Keratinocyte (primary cell): ENCODE results near the gene SLC5A2. TPM values are rescaled to one million over a fixed set of nuclear protein-coding genes. Genes with fewer than 3 reads are reported as not detected.

Experiments
- DNase-seq: peaks from one replicate; pipeline ENCODE4 v3.0.0-alpha.2; 2011; ENCODE audit warnings: low read depth, missing footprints, low spot score
- FAIRE-seq: peaks from 2 replicates; lab custom pipeline; 2011; peaks lifted over from hg19 to GRCh38; lab: Jason Lieb, UNC
- H2AFZ ChIP-seq: 2 replicates; pipeline ENCODE4 v1.6.0; 2012; ENCODE audit warnings: low read length, control low read depth, inconsistent platforms; ENCODE audit not compliant: control insufficient read depth
- H3K27ac ChIP-seq: 2 replicates; pipeline ENCODE4 v1.5.1; 2011; ENCODE audit warnings: low read length; ENCODE audit not compliant: control insufficient read depth, insufficient read depth
- H3K27me3 ChIP-seq: 3 replicates; pipeline ENCODE4 v1.6.0; 2011; ENCODE audit warnings: low read length; ENCODE audit not compliant: control insufficient read depth, insufficient read depth; ENCODE audit errors: extremely low read depth
- H3K36me3 ChIP-seq, 2 experiments: 2 replicates in 1 of 2; 3 replicates in 1 of 2; pipeline ENCODE4 v1.5.1; 2011; ENCODE audit warnings: low read length in 2 of 2, mild to moderate bottlenecking in 1 of 2; ENCODE audit not compliant: control insufficient read depth in 2 of 2, insufficient read depth in 2 of 2; ENCODE audit errors: extremely low read depth in 1 of 2
- H3K4me1 ChIP-seq: 3 replicates; pipeline ENCODE4 v1.5.1; 2011; ENCODE audit warnings: low read length; ENCODE audit not compliant: control insufficient read depth, insufficient read depth; ENCODE audit errors: extremely low read depth
- H3K4me2 ChIP-seq: 3 replicates; pipeline ENCODE4 v1.6.0; 2011; ENCODE audit warnings: low read depth, low read length; ENCODE audit not compliant: control insufficient read depth, insufficient read depth; ENCODE audit errors: extremely low read depth
- H3K4me3 ChIP-seq, 3 experiments: fragments of 200-600 bp in 1 of 3; sonication (generic) in 1 of 3; 2 replicates in 2 of 3; 3 replicates in 1 of 3; pipeline ENCODE4 v1.5.1; 2011 to 2016; ENCODE audit warnings: low read length in 3 of 3, mild to moderate bottlenecking in 3 of 3, control low read depth in 2 of 3, inconsistent platforms in 1 of 3, low read depth in 1 of 3, mixed read lengths in 1 of 3, mixed run types in 1 of 3, moderate library complexity in 1 of 3; ENCODE audit not compliant: control insufficient read depth in 2 of 3, insufficient read depth in 2 of 3; ENCODE audit errors: extremely low read depth in 1 of 3
- H3K79me2 ChIP-seq: 2 replicates; pipeline ENCODE4 v1.6.0; 2012; ENCODE audit warnings: low read length; ENCODE audit not compliant: control insufficient read depth, insufficient read depth
- H3K9ac ChIP-seq: 3 replicates; pipeline ENCODE4 v1.6.0; 2011; ENCODE audit warnings: low read length; ENCODE audit not compliant: control insufficient read depth, insufficient read depth; ENCODE audit errors: extremely low read depth
- H3K9me1 ChIP-seq: 3 replicates; pipeline ENCODE4 v1.6.0; 2011; ENCODE audit warnings: low read length; ENCODE audit not compliant: control insufficient read depth, insufficient read depth; ENCODE audit errors: extremely low read depth
- H3K9me3 ChIP-seq: 2 replicates; pipeline ENCODE4 v1.5.1; 2012; ENCODE audit warnings: low read depth, low read length; ENCODE audit not compliant: control insufficient read depth
- H4K20me1 ChIP-seq: 3 replicates; pipeline ENCODE4 v1.6.0; 2011; ENCODE audit warnings: low read length; ENCODE audit not compliant: control insufficient read depth, insufficient read depth; ENCODE audit errors: extremely low read depth
- EZH2 ChIP-seq: IDR thresholded peaks from one replicate; pipeline ENCODE4 v1.6.1; 2012; ENCODE audit warnings: inconsistent platforms, mild to moderate bottlenecking, low read length, moderate library complexity
- dilution Hi-C: fragments of 300-500 bp; cut with MboI; formaldehyde crosslinking; loops from one replicate; pipeline ENCODE4 v1.7.0; 2020; ENCODE audit warnings: low sequenced_read_pairs; ENCODE audit not compliant: extremely low pct_ligation_motif_present
- polyA plus RNA-seq, 5 experiments: library from polyadenylated mRNA; depleted of rRNA in 3 of 5; stranded (reverse) in 3 of 5; stranded (forward) in 1 of 5; unstranded in 1 of 5; fragments of >200 nt; gene quantifications; 1 replicate in 1 of 5; 2 replicates in 3 of 5; 3 replicates in 1 of 5; pipeline versions ENCODE4 v1.2.1 to v1.2.3, GENCODE V29; 2011 to 2012; ENCODE audit warnings: missing spikeins in 2 of 5, low read depth in 1 of 5, low replicate concordance in 1 of 5
- TF ChIP-seq, protein P1 (sequence below), 3 experiments: IDR thresholded peaks in 1 of 3; conservative IDR thresholded peaks in 1 of 3; optimal IDR thresholded peaks in 1 of 3; 2 replicates in 2 of 3; 3 replicates in 1 of 3; pipeline versions ENCODE3 to v1.5.1; 2011; ENCODE audit warnings: low read length in 3 of 3, mild to moderate bottlenecking in 3 of 3, moderate library complexity in 2 of 3, control low read depth in 1 of 3, inconsistent platforms in 1 of 3; ENCODE audit not compliant: insufficient read depth in 2 of 3; ENCODE audit errors: extremely low read depth in 1 of 3

Gene SLC5A2
- polyA plus RNA-seq, 1 donor (not counting 4 experiments of a cell fraction or from before 2014, with no cell fraction given) = not detected

- Histone ChIP-seq H3K9ac (peak overlapping the region; percentile 89), H3K27ac (peak overlapping the region; percentile 83), H3K4me2 (peak overlapping the region; percentile 76), H3K36me3 (peaks cover 3 to 4% of the 10 kb centered on the region in 2 experiments), H3K79me2 (peaks cover 8% of the 10 kb centered on the region), H2AFZ (peak overlapping the region; percentile 73), H4K20me1 (no peaks in the 10 kb centered on the region), H3K27me3 (no peaks in the 10 kb centered on the region), H3K9me3 (no peaks in the 10 kb centered on the region), H3K4me3 (peak overlapping the region; percentile 88 to 96 (median 89)), H3K9me1 (no peaks in the 10 kb centered on the region), H3K4me1 (peaks cover 7% of the 10 kb centered on the region)
- dilution Hi-C loops = no loop called here
- FAIRE-seq (no peak), DNase-seq (no peak)
- TF ChIP-seq EZH2 = no peak
- TF ChIP-seq, protein P1, sequence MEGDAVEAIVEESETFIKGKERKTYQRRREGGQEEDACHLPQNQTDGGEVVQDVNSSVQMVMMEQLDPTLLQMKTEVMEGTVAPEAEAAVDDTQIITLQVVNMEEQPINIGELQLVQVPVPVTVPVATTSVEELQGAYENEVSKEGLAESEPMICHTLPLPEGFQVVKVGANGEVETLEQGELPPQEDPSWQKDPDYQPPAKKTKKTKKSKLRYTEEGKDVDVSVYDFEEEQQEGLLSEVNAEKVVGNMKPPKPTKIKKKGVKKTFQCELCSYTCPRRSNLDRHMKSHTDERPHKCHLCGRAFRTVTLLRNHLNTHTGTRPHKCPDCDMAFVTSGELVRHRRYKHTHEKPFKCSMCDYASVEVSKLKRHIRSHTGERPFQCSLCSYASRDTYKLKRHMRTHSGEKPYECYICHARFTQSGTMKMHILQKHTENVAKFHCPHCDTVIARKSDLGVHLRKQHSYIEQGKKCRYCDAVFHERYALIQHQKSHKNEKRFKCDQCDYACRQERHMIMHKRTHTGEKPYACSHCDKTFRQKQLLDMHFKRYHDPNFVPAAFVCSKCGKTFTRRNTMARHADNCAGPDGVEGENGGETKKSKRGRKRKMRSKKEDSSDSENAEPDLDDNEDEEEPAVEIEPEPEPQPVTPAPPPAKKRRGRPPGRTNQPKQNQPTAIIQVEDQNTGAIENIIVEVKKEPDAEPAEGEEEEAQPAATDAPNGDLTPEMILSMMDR (optimal IDR thresholded peaks at IDR 0.05 in 1 of 3, IDR thresholded peaks at IDR 0.05 in 1 of 3, conservative IDR thresholded peaks at IDR 0.05 in 1 of 3; ENCODE audit: extremely low read depth in 1 of 3, insufficient read depth in 2 of 3, low read length in 3 of 3) = no peak
Measured at GRCh38 chr16:31508706-31509195, 25.8 kb downstream of the SLC5A2 start.

- FAIRE-seq = no peak
Measured at GRCh38 chr16:31513126-31513525, 30.2 kb downstream of the SLC5A2 start.

More at GRCh38 chr16:31513126-31513525, 30.2 kb downstream of the SLC5A2 start:
- no peaks in the 10 kb centered on the region for H3K79me2 ChIP-seq
- no peaks in the 10 kb centered on the region for H3K9me1 ChIP-seq
- TF ChIP-seq EZH2 = no peak
- TF ChIP-seq, protein P1 (optimal IDR thresholded peaks at IDR 0.05 in 1 of 3, IDR thresholded peaks at IDR 0.05 in 1 of 3, conservative IDR thresholded peaks at IDR 0.05 in 1 of 3; ENCODE audit: extremely low read depth in 1 of 3, insufficient read depth in 2 of 3, low read length in 3 of 3) = no peak
- H4K20me1 ChIP-seq = no peaks in the 10 kb centered on the region
- H3K4me3 ChIP-seq = no peak overlapping the region
- H3K36me3 ChIP-seq = no peaks in the 10 kb centered on the region
- H3K9ac ChIP-seq = no peak overlapping the region
- no peak overlapping the region for H2AFZ ChIP-seq
- DNase-seq = no peak
- dilution Hi-C loops = no loop called here
- no peak overlapping the region for H3K27ac ChIP-seq
- no peaks in the 10 kb centered on the region for H3K4me1 ChIP-seq
- no peaks in the 10 kb centered on the region for H3K27me3 ChIP-seq
- H3K4me2 ChIP-seq = no peak overlapping the region
- no peaks in the 10 kb centered on the region for H3K9me3 ChIP-seq
